Activated CD8-positive, alpha-beta memory T cell treated with anti-CD3 and anti-CD28 coated beads for 1 hour (primary cell): Measurements from ENCODE around the gene EPHA8.

ENCODE experiments used
- DNase-seq, 2 donors: peaks; one replicate each; pipeline ENCODE4 v3.0.0-alpha.2; 2020; ENCODE audit warnings: low read depth in 1 of 2; ENCODE audit errors: extremely low read depth in 1 of 2

The EPHA8 gene

GRCh38 chr1:22562584-22563583 is at the start of gene EPHA8:
EPHA8 (plus strand) TSS chr1:22563489; CDS start chr1:22563636, 147 bp downstream.
- no peak for DNase-seq

GRCh38 chr1:22516906-22517571 is 46.2 kb upstream of the EPHA8 start:
- no peak for DNase-seq

- DNase-seq, result no peak
Measured at GRCh38 chr1:22517956-22518355, 45.3 kb upstream of the EPHA8 start.

- no peak for DNase-seq
Measured at GRCh38 chr1:22518379-22518778, 44.9 kb upstream of the EPHA8 start.

- no peak for DNase-seq
Measured at GRCh38 chr1:22520871-22521270, 42.4 kb upstream of the EPHA8 start.

- DNase-seq, result no peak
Measured at GRCh38 chr1:22521692-22522091, 41.6 kb upstream of the EPHA8 start.

- no peak for DNase-seq
Measured at GRCh38 chr1:22522221-22522743, 41.0 kb upstream of the EPHA8 start.

- DNase-seq, result no peak
Measured at GRCh38 chr1:22524481-22524880, 38.8 kb upstream of the EPHA8 start.

- no peak for DNase-seq
Measured at GRCh38 chr1:22525211-22525610, 38.1 kb upstream of the EPHA8 start.

- DNase-seq, result no peak
Measured at GRCh38 chr1:22525646-22526045, 37.6 kb upstream of the EPHA8 start.

- DNase-seq, result no peak
Measured at GRCh38 chr1:22526098-22526497, 37.2 kb upstream of the EPHA8 start.

- no peak for DNase-seq
Measured at GRCh38 chr1:22526677-22527076, 36.6 kb upstream of the EPHA8 start.

- DNase-seq, result no peak
Measured at GRCh38 chr1:22527122-22527521, 36.2 kb upstream of the EPHA8 start.

- DNase-seq, result no peak
Measured at GRCh38 chr1:22527555-22528296, 35.6 kb upstream of the EPHA8 start.

- no peak for DNase-seq
Measured at GRCh38 chr1:22528451-22528850, 34.8 kb upstream of the EPHA8 start.

- no peak for DNase-seq
Measured at GRCh38 chr1:22529901-22530621, 33.2 kb upstream of the EPHA8 start.

GRCh38 chr1:22530715-22531114 is 32.6 kb upstream of the EPHA8 start:
- DNase-seq, result no peak

- DNase-seq, result no peak
Measured at GRCh38 chr1:22531251-22531650, 32.0 kb upstream of the EPHA8 start.

GRCh38 chr1:22533244-22533895 is 29.9 kb upstream of the EPHA8 start:
- DNase-seq, result no peak

- no peak for DNase-seq
Measured at GRCh38 chr1:22534951-22535350, 28.3 kb upstream of the EPHA8 start.
